ENCODE results near the gene IFNAR1.

The IFNAR1 gene

GRCh38 chr21:33324291-33325221 is at the start of gene IFNAR1:
TSS of gene IFNAR1 (plus strand) at chr21:33324970. CDS start at chr21:33325056, 86 bp downstream.
- peak; percentile 100 for DNase-seq (ENCODE audit: low read depth)

- no peak for DNase-seq (ENCODE audit: low read depth)
These were observed 46.0 kb upstream of the IFNAR1 start for GRCh38 chr21:33278721-33279120.

DNA sequence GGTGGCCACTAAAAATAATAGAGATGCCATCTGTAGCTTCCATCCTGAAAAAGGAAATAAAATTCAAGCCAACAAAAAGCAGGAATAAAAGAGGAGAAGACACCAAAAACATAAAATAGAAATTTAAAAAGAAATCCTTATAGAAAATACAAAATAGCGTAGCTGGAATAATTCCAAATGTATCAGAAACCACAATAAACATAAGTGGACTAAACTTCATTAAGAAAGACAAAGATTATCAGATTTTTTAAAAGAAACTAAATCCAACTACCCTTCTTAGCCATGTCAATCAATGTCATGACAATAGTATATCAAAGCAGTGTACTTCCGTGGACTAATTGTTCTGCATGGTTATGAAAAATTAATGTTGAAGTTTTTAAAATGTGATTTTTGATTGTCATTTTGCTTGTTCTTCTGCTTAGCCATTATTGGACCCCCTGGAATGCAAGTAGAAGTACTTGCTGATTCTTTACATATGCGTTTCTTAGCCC is 45.4 kb upstream of the IFNAR1 start:
- no peak for DNase-seq (ENCODE audit: low read depth)

- DNase-seq (ENCODE audit: low read depth): no peak
These were observed 43.6 kb upstream of the IFNAR1 start for GRCh38 chr21:33281096-33281652.

DNA sequence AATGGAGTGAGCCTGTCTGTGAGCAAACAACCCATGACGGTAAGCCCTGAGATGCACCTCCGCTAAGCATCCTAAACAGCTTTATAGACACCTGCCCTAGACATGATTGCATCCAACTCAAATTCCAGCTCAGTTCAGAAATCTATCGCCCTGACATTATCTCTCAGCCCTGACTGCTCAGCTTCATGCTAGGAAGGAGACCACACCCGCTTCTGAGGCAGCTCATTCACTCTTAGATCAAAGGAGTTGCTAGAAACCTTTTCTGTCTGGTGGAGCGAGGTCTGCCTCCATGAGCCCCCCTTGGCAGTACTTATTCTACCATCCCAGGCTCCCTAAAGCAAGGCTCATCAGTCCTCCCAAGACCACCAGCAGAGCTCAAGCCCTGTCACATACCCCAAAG is 41.6 kb upstream of the IFNAR1 start:
- no peak for DNase-seq (ENCODE audit: low read depth)

DNA sequence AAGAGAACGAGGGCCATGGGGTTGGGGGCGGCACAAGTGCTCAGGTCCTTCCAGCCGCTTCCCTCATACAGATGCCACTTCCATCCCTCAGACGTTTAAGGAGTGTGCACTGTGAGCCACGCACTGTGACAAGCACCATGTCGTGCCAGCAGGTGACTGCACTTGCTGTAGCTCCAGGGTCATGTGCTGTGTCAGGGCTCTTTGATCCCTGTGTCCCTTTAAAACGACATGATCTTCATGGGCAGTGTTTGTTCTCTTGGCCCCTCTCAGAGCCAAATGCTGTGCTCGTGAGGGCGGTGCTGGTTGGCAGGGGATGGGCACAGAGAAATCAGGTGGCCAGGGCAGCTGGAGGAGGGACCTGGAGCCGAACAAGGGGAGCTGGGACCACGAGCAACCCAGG is 38.7 kb upstream of the IFNAR1 start:
- no peak for DNase-seq (ENCODE audit: low read depth)

DNA sequence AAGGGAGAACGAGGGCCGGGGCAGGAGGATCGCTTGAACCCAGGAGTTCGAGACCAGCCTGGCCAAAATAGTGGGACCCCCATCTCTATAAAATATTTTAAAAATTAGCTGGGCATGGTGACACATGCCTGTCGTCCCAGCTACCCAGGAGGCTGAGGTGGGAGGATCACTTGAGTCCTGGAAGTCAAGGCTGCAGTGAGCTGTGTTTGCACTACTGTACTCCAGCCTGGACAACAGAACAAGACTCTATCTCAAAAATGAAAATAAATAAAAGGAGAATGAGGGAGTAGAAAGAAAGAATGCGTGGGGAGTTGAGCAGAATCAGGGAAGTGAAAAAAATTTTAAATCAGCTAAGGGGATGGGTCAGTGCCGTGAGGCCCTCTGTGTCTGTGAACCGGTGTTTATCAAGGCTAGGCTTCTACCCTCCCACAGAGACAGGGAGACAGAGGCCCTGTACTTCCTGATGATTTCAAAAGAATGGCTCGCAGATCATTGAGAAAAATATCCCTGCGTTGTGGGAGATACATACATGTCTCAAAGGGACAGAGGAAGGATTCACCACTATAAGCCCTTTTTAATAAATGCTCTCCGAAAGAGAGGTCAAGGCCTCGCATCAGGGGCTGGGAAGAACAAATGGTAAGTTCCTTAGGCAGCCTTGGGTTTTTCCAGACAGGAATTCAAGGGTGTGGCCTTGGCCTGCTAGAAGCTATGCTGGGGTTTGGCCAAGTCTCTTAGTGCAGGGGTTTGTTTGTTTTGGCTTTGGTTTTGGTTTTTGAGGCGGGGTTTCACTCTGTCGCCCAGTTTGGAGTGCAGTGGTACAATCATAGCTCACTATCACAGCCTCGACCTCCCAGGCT is 37.9 kb upstream of the IFNAR1 start:
- DNase-seq (ENCODE audit: low read depth): no peak

DNA sequence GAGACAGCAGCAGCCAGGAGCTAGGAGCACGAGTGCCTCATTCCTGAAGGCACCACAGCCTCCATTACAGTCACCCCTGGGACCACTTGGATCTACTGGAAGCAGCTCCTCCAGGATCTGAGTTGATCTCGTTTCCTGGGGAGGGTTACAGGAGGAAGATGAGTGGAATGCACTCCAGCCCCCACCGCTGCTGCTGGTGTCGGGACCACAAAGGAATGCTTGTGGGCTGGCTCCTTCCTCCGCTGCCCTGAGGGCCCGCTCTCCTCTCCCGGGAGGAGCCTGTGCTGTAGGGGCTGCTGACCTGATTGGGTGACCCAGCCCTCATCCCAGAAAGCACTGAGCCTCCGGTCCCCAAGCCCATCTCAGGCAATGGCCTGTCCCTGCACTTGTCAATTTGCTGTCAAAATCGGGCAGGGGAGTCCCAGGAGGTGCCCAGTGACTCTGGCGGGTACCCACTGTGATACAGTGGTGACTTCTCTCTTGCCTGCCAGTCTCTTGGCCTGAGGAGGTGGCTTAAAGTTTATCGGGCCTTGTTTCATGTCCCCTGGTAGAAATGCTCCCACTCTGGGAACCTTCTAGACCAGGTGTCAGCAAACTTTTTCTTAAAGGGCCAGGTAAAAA is 35.5 kb upstream of the IFNAR1 start:
- no peak for DNase-seq (ENCODE audit: low read depth)

GRCh38 chr21:33290441-33290840 is 34.3 kb upstream of the IFNAR1 start:
- no peak for DNase-seq (ENCODE audit: low read depth)

DNA sequence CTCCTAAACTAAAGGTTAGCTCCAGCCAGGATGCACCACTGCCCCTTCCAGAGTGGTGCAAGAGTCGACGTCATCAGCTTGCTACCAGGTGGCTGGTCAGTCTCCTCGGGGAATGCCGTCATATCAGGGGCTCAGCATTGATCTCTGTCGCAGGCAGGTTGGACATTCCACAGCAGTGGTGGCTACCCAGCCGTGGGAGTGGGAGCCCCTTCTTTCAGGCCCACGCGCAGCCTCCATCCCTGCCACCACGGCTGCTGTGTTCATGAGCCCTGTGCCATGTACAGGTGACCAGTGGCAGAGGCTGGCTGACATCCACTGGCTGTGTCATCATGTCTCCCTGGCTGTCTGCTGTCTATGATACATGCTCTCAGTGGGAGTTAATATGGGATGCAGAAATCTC is 33.1 kb upstream of the IFNAR1 start:
- no peak for DNase-seq (ENCODE audit: low read depth)

- no peak for DNase-seq (ENCODE audit: low read depth)
These were observed 32.0 kb upstream of the IFNAR1 start for GRCh38 chr21:33292724-33293123.

DNA sequence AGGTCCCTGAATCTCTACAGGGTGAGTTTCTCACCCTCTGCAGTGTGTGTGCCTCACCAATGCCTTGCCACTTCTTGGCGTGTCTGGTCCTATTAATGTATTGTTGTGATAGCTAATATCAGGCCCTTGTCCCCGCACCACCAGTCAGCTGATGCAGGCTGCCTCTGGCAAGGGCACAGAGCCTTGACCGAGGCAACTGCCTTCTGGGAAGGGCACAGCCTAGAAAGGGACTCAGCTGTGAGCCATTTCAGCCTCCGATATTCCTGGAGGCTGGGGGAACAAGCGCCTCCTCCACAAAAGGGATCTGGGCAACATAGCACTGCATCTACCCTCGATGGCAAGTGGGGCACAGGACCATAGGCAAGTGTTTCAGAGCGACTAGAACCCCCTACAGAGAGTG is 31.6 kb upstream of the IFNAR1 start:
- no peak for DNase-seq (ENCODE audit: low read depth)

- DNase-seq (ENCODE audit: low read depth): no peak
These were observed 31.0 kb upstream of the IFNAR1 start for GRCh38 chr21:33293811-33294216.

DNA sequence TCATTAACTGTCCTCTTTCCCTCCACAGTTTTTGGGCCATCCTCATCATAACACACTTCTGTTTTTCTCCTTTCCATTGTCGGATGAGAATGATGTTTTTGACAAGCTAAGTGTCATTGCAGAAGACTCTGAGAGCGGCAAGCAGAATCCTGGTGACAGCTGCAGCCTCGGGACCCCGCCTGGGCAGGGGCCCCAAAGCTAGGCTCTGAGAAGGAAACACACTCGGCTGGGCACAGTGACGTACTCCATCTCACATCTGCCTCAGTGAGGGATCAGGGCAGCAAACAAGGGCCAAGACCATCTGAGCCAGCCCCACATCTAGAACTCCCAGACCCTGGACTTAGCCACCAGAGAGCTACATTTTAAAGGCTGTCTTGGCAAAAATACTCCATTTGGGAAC is 28.6 kb upstream of the IFNAR1 start:
- no peak for DNase-seq (ENCODE audit: low read depth)

GRCh38 chr21:33299181-33299752 is 25.5 kb upstream of the IFNAR1 start:
- peak; percentile 10 for DNase-seq (ENCODE audit: low read depth)

- DNase-seq (ENCODE audit: low read depth): no peak
These were observed 23.8 kb upstream of the IFNAR1 start for GRCh38 chr21:33300701-33301631.

DNA sequence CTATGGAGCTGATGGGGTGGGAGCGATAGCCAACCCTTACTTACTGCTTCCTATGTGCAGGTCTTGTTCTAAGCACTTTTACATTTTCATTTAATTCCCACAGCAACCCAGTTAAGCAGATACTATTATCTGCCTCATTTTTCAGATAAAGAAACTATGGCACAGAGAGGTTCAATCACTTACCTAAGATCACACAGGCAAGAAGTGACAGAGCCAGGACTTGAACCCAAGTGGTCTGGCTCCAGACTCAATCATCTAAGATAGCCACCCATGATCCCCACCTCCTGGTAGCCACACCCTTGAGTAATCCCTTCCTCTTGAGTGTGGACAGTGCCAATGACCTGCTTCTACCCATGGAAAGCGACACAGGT is 23.2 kb upstream of the IFNAR1 start:
- DNase-seq (ENCODE audit: low read depth): no peak

DNA sequence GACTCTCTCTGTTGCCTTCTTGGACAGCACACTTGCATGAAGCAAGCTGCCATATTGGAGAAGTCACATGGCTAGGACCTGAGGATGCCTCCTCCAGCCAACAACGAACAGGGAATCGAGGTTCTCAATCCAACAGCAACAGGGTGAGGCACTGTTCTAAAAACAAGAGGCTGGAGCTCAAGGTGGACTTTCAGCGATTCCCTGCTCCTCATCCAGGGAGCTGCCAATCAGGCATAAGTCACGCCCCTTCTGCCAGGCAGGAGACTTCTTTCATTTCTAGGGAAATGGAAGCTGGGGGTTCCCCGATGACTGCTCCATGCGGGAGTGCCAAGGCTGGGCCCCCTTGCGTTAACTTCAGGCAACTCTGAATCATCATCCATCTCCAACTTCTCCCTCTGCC is 22.7 kb upstream of the IFNAR1 start:
- DNase-seq (ENCODE audit: low read depth): no peak

GRCh38 chr21:33302796-33303195 is 22.0 kb upstream of the IFNAR1 start:
- DNase-seq (ENCODE audit: low read depth): no peak

DNA sequence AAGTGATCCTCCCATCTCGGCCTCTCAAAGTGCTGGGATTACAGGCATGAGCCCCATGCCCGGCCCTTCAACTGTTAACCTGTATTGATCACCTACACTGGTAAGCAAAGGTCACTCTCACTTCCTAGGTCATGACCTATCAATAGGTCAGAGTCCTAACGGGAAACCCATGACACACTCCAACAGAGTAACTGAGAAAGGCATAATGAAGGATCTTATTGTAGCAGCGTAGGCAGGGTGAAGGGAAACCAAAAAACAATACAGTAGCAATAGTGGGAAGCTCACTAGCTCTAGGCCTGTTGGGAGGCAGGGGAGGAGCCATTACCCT is 19.5 kb upstream of the IFNAR1 start:
- DNase-seq (ENCODE audit: low read depth): no peak

GRCh38 chr21:33305938-33306337 is 18.8 kb upstream of the IFNAR1 start:
- DNase-seq (ENCODE audit: low read depth): no peak
